HG02571 (cell line): ENCODE results near the gene AP4M1.

ENCODE experiments used
- ATAC-seq: cut with Tn5 transposase; IDR thresholded peaks from one replicate; pipeline ENCODE4 v1.9.1; 2021; ENCODE audit warnings: mild to moderate bottlenecking, moderate library complexity; ENCODE audit not compliant: unreplicated experiment

AP4M1 gene

DNA sequence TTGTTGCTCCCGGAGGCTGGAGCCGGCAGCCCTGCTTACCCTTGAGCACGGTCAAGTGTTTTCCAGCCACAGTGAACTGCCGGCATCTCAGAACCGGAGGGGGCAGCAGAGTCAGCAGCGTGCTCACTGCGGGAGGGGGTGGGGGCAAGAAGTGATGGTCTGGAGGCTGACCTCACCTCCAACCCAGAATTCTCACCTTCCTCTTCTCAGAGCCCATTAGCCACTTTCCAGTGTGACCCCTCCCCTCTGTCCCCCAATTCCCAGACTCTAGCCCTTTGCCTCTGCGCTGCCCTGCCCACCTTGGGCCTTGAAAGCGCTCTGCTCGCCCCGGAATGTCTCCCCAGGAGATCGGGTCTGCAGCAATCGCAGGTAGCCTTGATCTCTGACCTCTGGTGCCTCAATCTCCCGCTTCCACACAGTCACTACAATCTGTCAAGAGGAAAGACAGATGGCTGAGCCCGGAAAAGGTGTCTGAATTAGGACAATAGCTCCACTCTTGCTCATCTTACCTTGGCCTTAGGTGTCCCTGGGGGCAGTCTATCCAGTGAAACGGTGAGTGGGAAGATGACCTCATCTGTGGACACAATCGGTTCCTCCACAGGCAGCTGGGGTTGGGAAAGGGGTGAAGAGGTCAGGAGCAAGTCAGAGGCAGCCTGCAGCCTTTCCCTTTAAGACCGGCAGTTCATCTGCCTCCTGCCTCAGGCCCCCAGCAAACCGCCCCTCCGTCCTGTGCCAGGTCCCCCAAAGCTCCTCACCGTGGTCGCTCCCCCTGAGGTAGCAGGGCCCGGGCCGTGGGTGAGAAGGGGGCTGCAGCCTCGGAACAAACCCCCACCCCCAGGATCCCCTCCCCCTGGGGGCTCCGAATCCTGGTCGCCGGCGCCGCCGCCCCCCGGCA lies 56.1 kb downstream of the AP4M1 start:
- ATAC-seq = no peak
